Measurements from ENCODE around the gene TOX3. TPM values are rescaled to one million over a fixed set of nuclear protein-coding genes. Genes with fewer than 3 reads are reported as not detected.

Gene TOX3
- total RNA-seq, 4 donors from 2014 or later: 0.11 TPM; not detected in 3

GRCh38 chr16:52572656-52573055, 25.7 kb upstream of the TOX3 start:
- Histone ChIP-seq H3K4me3 (no peak overlapping the region), H3K9me3 (no peaks in the 10 kb centered on the region), H3K27me3 (no peaks in the 10 kb centered on the region), H3K36me3 (no peaks in the 10 kb centered on the region), H3K27ac (replicated peaks in 1 of 4) (no peak overlapping the region), H3K4me1 (no peaks in the 10 kb centered on the region)
- intact Hi-C loops (cut with DNase I): no loop called here
- TF ChIP-seq EP300 (IDR thresholded peaks at IDR 0.05) (no peak), POLR2A (IDR thresholded peaks at IDR 0.05; ENCODE audit: low read depth) (no peak), CTCF (IDR thresholded peaks at IDR 0.05) (no peak), POLR2AphosphoS5 (IDR thresholded peaks at IDR 0.05) (no peak)
- no peak for DNase-seq (ENCODE audit: extremely low spot score)
- 95% methylated on average over 1 of the region's 1 CpG for WGBS

GRCh38 chr16:52570495-52571091, 23.6 kb upstream of the TOX3 start:
- WGBS: 85% methylated on average over 4 of the region's 4 CpGs
- intact Hi-C loops (cut with DNase I): no loop called here
- no peaks in the 10 kb centered on the region for H3K4me1 ChIP-seq
- TF ChIP-seq POLR2AphosphoS5 (IDR thresholded peaks at IDR 0.05) (no peak), EP300 (IDR thresholded peaks at IDR 0.05) (no peak), CTCF (IDR thresholded peaks at IDR 0.05) (no peak), POLR2A (IDR thresholded peaks at IDR 0.05; ENCODE audit: low read depth) (no peak)
- H3K27ac ChIP-seq (replicated peaks in 1 of 4): no peak overlapping the region
- H3K4me3 ChIP-seq: no peak overlapping the region
- H3K36me3 ChIP-seq: no peaks in the 10 kb centered on the region
- no peaks in the 10 kb centered on the region for H3K27me3 ChIP-seq
- no peak for DNase-seq (ENCODE audit: extremely low spot score)
- no peaks in the 10 kb centered on the region for H3K9me3 ChIP-seq

- intact Hi-C loops (cut with DNase I): no loop called here
- whole genome bisulfite sequencing: 69% methylated on average over 2 of the region's 2 CpGs
These were observed 22.8 kb upstream of the TOX3 start for GRCh38 chr16:52569701-52570100.

GRCh38 chr16:52568983-52569690, 22.2 kb upstream of the TOX3 start:
- no peaks in the 10 kb centered on the region for H3K9me3 ChIP-seq

More at GRCh38 chr16:52569701-52570100, 22.8 kb upstream of the TOX3 start:
- Histone ChIP-seq H3K9me3 (no peaks in the 10 kb centered on the region), H3K4me1 (no peaks in the 10 kb centered on the region), H3K36me3 (no peaks in the 10 kb centered on the region), H3K4me3 (no peak overlapping the region), H3K27me3 (no peaks in the 10 kb centered on the region), H3K27ac (replicated peaks in 1 of 4) (no peak overlapping the region)
- no peak for DNase-seq (ENCODE audit: extremely low spot score)
- no peak for TF ChIP-seq EP300 (IDR thresholded peaks at IDR 0.05)
- no peak for TF ChIP-seq POLR2AphosphoS5 (IDR thresholded peaks at IDR 0.05)
- no peak for TF ChIP-seq CTCF (IDR thresholded peaks at IDR 0.05)
- TF ChIP-seq POLR2A (IDR thresholded peaks at IDR 0.05; ENCODE audit: low read depth): no peak

More at GRCh38 chr16:52568983-52569690, 22.2 kb upstream of the TOX3 start:
- no peak overlapping the region for H3K4me3 ChIP-seq
- H3K27me3 ChIP-seq: no peaks in the 10 kb centered on the region
- TF ChIP-seq POLR2A (IDR thresholded peaks at IDR 0.05; ENCODE audit: low read depth): no peak
- TF ChIP-seq CTCF (IDR thresholded peaks at IDR 0.05): no peak
- WGBS: 80% methylated on average over 3 of the region's 3 CpGs
- intact Hi-C loops (cut with DNase I): no loop called here
- no peak for DNase-seq (ENCODE audit: extremely low spot score)
- H3K4me1 ChIP-seq: no peaks in the 10 kb centered on the region
- no peaks in the 10 kb centered on the region for H3K36me3 ChIP-seq
- H3K27ac ChIP-seq (replicated peaks in 1 of 4): no peak overlapping the region
